NCI-H2081 (cell line): Measurements from ENCODE around the gene TADA2A.
"Not testable (repeated sequence)": the region's sequence is repeated elsewhere in the genome, so short reads cannot be mapped to it uniquely, and the experiment has no call there.

ENCODE experiments used
- DNase-seq, 2 experiments: peaks; one replicate each; lab custom pipeline; 2025; lab: John Stamatoyannopoulos, UW

TADA2A gene

DNA sequence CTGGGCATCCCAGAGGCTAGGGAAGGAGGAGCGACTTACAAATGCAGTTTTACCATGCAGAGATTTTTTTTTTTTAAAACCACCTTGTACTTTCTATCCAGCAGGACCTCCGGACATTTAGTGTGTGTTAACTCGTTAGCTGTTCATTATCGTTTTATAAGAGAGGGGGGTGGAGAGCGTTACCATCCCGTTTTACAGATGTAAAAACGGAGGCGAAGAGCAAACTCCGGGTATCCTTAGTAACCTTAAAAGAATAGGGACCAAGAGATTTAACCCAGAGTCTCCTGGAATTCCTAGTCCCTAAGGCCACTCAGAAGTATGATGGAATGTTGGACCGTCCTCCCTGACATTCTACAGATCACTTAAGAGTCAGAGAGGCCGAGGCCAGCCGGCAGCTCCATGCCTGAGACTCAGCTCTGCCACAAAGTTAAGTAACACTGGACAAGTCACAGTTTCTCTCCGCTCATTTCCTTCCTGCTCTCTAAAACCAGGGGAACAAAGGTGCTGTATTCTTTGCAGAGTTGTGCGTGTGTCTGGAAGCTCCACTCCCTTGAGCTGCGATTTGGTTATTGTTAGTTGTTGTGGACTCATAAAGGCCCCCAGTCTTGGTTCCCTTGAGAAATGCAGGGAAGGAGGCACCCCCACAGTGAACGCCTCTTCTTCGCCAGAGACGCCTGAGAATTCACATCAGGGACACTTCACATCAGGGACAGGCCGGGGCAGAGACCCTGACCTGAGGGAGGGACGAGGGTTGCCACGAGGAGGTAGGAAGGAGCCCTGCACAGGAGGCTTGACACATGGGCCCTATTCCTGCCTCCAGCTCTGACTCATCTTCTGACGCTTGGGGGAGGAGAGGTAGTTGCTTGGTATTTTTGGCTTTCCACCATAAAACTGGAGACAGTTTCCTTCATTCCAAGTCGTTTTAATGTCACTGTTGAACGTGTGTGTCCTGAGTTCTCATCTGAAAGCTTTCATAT, 84.2 kb downstream of the TADA2A start:
- no peak for DNase-seq

DNA sequence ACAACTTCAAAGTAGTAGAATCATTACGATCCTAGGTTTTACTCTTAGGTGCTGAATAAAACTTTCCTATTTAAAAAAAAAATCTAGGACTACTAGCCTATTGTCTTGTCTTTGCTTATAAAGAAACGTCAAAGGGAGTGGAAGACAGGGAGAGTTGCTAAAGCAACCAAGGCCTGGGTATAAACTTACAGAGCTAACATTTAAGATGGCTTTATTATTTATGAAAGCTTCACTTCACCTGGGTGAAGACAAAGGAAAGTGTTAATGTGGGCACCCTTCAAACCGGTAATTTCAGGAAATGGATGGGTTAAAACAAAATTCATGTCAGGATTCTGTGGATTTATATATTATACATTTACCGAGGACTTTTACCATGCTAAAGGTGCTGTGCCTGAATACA, 85.5 kb downstream of the TADA2A start:
- no peak for DNase-seq

DNA sequence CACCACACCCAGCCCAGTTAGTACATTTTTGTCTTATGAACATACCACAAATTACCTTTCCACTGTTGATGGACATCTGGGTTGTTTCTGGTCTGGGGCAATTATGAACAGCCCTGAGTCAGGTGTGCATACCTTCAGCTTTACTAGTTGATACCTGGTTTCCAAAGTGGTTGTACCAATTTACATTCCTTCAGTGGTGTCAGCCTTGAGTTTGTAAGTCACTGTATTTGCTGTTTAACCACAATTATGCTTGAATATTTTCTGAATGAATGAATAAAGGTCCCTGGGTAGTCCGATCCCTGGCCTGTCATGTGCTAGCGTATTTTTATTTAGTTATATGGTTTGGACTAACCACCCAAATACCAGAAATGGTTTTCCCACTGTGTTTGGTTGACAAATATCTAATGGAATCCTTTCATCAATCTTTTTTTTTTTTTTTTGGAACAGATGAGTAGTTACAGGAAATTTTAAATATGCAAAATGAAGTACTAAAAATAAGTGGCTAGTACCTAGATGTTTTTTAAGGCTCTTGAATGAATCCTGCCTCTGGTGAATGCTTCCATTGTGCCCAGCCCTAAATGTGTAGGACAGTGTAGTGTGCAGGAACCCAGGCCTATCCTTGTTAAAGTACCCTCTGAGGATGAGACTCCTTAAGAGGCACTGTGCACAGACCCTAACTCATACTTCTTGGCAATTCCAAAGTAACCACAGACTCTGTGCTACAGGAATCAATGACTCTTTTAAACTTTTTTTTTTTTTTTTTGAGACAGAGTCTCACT, 86.8 kb downstream of the TADA2A start:
- DNase-seq, result no peak

DNA sequence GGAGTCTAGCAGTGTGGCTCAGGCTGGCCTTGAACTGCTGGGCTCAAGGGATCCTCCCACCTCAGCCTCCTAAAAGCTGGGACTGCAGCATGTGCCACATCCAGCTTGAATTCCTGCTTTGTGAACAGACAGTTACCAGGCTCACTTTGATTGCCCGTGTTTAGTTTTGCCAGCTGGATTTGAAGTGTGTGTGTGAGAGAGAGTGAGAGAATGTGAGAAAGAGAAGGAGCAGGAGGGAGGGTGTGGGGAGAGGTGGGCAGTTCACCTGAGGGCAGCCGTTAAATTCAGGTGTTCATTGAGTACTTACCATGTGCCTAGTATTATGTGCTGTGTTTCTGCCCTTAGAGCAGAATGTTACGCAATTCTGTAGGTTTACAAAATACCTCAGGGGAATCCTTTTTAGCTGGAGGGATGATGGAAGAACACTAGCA, 87.7 kb downstream of the TADA2A start:
- DNase-seq, result no peak

DNA sequence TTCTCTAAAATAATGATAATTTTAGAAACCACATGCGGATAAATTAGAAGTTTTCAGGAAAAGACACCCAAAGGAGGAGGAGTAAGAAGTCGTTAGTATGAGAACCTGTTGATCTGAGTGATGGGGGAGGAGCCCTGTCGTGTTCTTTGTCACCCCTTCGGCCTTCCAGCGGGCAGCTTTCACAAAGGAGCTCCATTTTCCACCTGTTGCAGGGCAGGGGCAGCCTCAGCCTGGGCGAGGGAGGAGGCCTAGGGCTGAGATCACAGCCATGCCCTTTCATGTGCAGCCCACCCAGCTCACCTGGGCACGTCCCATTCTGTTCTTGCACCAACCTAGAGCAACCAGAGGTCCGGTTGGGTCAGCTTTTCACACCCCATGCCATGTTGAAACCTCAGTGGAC, 88.3 kb downstream of the TADA2A start:
- DNase-seq, result no peak

DNA sequence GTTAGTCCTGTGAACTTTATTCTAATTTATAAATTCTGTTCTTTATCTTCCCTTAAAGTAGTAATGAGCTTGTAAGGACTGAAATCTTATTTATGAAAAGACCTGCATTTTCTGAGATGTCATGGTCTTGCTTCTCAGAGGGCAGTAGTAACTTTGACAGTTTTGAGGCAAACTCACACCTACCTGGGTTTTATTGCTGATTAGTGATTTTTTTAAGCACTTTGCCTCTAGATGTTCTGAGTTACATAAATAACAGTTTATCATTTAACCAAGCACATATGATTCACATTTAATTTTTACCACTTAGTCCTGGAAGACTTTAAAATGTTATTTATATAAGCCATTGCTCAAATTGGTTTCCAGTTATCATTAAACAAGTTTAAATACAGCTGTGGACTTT, 93.7 kb downstream of the TADA2A start:
- DNase-seq, result no peak

DNA sequence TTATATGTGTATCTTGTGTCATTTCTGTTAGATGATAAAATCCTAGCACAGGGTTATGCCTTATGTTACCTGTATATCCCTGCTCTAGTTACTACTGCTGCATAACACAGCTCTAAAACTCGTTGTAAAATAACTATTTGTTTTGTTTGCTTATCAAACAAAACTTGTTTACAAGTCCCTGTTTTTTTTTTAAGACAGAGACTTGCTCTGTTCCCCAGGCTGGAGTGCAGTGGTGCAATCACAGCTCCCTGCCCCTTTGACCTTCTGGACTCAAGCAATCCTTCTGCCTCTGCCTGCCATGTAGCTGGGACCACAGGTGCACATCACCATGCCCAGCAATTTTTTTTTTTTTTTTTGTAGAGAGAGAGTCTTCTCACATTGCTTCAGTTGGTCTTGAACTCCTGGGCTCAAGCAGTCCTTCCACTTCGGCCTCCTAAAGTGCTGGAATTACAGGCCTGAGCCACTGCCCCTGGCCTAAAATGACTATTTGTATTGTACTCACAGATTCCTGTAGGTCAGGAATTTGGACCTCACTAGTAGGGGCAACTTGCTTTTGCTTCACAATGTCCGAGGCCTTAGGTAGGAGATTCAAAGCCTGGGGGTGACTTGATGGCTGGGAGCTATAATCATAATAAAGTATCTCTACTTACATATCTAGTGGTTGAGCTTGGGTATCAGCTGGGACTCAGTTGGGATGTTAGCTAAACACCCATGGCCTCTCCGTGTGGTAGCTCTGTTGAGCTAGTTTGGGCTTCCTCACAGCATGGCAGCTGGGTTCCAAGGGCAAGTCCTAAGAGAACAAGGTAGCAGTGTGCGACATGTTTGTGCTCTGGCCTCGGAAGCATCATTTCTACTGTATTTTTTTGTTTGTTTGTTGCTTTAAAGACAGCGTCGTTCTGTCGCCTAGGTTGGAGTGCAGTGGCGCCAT, 95.6 kb downstream of the TADA2A start:
- no peak for DNase-seq

DNA sequence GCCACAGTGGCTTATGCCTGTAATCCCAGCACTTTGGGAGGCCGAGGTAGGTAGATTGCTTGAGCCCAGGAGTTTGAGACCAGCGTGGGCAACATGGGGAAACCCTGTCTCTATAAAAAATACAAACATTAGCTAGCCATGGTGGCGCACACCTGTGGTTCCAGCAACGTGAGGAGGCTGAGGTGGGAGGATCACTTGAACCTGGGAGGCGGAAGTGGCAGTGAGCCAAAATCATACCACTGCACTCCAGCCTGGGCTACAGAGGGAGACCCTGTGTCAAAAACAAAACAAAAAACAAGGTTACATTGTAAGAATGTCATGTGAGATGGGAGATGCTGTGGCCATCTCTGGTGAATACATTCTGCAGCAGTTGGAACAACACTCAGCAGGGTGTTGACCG, 96.5 kb downstream of the TADA2A start:
- no peak for DNase-seq

DNA sequence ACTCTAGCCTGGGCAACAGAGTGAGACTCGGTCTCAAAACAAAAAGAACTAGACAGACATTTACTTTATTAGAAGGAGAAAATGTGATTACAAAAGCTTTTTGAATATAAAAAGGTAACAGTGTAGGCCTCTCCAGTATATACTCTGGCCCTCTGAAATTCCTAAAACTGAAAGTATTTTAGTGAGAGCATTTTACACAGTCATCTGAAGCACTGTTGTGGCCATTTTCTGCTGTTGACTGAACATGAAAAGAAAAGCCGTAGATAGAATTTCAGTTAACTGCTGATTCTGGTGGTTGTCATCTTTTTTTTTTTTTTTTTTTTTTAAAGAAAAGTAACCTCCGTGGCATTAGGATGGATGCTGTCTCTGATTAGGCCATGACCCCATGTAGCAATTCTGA, 98.6 kb downstream of the TADA2A start:
- DNase-seq, result no peak

DNA sequence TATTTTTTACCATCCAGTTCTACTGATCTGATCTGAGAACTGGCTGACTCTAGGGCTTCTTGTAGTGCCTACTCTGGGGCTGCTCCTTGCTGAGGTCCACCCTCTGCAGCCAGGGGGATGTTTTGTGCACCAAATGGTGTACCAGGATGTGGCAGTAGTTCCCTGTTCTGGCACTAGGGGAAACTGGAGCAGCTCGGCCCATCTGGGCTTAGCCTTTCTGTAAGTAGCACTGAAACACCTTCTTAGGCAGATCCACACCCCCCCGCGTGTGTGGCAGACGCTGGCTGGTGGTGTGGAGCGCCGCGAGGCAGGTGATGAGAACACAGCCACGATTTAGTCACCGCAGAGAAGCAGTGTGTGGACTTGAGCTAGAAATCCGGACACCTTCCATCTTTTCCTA, 100.0 kb downstream of the TADA2A start:
- DNase-seq, result peak in 1 of 2 experiments; percentile 25

DNA sequence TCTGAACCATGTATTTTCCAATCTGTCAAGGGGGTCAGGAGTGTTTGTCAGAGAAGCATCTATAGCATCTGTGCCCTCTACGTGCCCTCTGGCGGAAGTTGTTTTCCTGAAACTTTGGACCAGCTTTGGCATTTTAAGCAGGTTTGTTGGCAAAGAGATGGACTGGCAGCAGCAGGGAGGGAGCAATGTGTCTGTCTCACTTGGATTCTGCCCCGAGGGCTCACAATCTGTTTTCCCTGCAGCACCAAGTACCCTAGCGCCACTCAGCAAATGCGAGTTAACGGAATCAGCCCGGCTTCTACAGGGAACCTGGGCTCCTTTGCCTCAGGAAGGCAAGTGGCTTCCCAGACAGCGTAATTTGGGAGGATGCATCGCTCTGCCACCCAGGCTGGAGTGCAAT, 100.4 kb downstream of the TADA2A start:
- no peak for DNase-seq

DNA sequence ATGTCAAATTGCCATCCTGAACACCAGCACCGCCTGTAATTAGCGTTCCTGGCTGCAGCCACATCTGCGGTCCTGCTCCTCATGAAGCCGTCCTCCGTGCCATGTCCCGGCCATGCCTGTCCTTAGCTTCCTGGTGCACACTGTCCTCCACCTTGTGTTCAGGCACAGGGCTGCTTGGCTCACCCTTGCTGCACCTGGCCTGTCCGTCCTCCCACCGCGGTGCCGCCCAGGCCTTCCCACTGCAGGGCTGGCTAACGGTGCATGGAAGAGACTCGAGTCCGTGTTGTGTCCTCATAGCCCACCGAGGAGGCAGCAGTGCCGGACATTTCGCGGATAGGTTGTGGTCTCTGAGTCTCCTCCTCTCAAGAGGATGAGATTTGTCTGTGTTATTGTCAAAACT, 103.4 kb downstream of the TADA2A start:
- DNase-seq, result no peak

DNA sequence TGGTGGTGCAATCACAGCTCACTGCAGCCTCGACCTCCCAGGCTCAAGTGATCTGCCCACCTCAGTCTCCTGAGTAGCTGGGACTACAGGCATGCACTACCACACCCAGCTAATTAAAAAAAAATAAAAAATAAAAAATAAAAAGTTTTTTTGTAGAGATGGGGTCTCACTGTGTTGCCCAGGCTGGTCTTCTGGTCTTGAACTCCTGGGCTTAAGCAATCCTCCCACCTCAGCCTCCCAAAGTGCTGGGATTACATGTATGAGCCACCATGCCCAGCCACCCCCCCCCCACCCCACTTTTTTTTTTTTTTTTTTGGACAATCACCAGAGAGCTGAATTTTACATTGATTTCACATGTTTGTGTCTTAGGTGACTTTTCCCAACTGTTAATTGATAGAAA, 105.0 kb downstream of the TADA2A start:
- DNase-seq, result not testable (repeated sequence)

DNA sequence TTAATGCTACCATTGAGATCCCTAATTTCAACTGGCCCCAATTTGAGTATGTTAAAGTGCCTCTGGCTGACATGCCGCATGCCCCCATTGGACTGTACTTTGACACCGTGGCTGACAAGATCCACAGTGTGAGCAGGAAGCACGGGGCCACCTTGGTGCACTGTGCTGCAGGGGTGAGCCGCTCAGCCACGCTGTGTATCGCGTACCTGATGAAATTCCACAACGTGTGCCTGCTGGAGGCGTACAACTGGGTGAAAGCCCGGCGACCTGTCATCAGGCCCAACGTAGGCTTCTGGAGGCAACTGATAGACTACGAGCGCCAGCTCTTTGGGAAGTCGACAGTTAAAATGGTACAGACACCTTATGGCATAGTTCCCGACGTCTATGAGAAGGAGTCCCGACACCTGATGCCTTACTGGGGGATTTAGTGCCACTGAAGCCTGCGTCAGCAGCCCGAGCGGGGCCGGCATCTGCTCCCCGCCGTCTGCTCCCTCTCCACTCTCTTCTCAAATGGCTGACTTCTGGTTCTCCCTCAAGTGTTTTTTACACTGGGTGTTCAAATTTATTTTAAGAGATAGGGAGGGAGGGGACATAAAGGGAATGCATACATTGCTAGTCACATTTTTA, 105.9 kb downstream of the TADA2A start:
- no peak for DNase-seq

DNA sequence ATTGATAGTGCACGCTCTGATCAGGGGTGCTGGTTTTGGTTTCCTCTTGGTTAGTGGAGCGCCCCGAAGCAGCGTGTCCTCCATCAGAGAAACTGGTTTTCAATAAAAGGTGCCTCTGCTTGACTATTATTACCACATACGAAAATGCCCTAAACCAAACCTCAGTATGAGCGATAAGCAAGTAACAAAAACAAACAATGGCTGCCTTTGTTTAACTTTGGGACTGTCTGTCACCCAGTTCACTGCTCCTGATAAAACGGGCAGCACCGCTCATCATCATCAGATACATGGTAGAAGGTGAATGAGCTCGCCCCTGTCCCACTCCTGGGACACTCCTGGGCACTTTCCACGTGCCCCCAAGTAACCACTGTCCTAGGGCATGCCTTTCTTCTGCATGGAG, 107.0 kb downstream of the TADA2A start:
- DNase-seq, result no peak

DNA sequence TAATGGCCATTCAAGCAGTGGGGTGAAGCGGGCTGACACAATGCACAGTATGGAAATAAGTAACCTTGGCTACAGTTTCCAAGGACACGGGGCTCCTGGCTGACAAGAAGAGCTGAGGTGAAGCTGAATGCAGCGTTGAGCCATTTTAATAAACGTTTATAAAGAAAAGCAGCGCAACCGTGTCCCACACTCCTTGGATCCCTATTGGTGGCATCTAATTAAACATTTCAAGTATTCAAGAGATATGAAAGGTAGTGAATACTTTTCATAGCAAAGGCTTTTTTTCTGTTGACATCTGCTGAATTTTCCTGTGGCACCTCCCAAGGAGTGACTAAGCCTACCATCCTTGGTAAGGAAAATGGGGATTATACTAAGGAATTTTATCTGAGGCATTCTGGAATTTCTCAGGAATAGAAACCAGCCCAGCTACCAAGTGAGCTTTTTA, 109.5 kb downstream of the TADA2A start:
- no peak for DNase-seq

DNA sequence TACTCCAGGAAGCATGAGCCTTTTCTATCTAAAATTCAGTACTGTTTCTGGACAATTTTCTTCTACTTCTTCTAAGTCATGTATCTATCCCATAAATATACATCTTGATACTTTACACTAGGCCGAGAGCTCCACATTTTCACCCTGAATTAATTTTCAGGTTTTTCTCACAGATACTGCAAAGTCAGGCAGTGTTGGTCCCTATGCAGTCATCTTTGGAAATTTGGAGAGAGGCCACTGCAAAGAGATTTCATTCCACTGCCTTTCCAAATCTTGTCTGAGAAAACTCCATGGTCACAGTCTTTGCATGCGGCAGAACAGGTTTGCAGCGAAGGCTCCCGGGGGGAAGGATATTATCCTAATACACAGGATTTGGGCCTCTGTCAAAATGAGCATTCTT, 111.2 kb downstream of the TADA2A start:
- no peak for DNase-seq

DNA sequence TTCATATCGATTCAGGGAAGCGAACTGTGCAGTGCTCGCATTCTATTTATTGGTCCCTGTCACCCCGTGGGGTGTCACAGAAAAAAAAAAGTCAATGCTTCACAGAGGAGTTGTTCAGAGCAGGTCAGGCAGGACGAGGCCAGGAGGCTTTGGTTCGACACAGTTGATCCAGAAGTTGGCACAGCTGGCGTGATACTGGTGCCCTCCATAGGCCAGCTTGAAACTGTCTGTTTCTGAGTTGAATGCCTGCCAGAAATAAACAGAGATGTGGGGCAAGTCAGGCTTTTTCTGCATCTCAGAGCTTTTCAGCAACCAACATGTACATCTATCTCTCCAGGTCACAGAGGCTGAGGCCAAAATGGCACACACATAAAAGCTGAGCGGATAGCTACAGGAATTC, 112.1 kb downstream of the TADA2A start:
- no peak for DNase-seq

DNA sequence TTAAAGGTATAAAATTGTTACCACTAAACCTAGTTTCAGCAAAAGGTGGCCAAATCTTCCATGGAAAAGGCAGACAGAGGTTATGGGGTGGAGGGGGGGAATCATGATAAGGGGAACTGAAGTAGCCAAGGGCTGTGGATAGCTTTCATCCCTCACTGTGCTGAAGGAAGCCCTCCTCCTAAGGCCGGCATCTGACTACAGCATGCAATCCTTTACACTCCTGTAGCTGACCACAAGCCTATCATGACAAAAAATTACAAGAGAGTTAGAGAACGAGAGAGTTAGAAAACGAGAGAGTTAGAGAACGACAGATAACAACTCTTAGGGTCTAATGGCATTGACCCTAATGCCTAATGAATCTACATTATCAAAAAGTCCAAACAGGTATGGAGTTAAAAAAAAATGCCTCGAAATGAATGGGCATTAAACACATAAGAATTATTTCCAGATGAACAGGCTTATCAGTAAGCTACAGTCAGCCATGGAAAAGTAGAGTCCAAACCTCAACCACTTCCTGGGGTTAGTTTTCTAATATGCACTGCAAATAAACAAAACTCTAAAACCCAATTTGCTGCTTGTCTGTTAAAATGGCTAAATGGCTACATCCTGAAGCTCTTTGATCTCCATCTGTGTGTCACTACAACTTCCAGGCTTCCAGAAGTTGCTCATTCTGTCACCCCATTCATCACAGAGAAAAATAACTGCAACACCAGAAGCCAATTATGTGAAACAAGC, 112.7 kb downstream of the TADA2A start:
- no peak for DNase-seq

DNA sequence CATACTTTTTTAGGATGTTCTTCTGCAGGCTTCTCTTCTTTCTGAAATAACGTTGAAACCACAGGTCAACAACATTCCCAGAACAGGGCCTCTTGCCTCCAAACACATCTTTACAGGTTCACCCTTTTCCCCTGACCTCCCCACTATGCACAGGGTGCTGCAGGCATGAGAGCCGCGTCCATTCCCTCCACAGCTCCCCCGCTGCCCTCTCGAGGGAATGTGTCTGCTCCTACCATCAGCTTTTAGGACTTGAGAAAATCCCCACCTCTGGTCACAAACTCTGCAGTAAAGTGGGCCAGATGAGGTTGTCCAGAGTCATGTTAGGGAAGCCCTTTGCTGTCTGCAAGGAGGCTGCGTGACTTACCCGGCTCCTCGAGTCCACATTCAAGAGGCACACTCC, 113.5 kb downstream of the TADA2A start:
- DNase-seq, result no peak

DNA sequence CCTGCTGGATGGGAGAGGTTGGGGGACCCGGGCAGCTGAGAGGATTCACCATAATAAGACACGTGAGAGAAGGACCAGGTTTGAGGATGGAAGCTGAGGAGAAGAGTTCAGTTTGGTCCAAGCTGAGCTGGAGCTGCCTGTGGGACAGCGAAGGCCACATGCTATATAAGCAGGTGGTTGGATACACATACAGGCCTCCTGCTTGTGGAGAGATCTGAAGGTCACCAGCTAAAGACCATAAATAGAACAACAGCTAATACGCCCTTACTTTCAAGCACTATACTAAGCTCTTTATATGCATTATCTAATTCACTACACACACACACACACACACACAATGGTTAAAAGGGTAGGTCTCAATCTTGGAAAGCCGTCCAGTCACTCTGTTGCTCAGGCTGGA, 115.1 kb downstream of the TADA2A start:
- no peak for DNase-seq
